IMR-90 (cell line): ENCODE data around the gene NEUROD4. TPM values are rescaled to one million over a fixed set of nuclear protein-coding genes. Genes with fewer than 3 reads are reported as not detected.

ENCODE experiments used
- ATAC-seq: fragments of 200-7000 bp; cut with Tn5 transposase; 2 replicates; pipeline ENCODE4 v1.9.1; 2020; ENCODE audit warnings: low read depth, mild to moderate bottlenecking, moderate library complexity
- BruUV-seq: library from RNA; stranded (reverse); fragments of 400-500 nt; replicated peaks from 2 replicates; lab custom pipeline; 2021; lab: Mats Ljungman, UMichigan
- CTCF ChIA-PET: fragments of 300-600 bp; formaldehyde crosslinking; extraction: SDS; loops from one replicate; lab custom pipeline; 2021; ENCODE audit warnings: antibody characterized with exemption; lab: Yijun Ruan, JAX
- POLR2A ChIA-PET: fragments of 300-600 bp; sonication (Branson Sonifier 250); formaldehyde crosslinking; loops from one replicate; lab custom pipeline; 2022; ENCODE audit warnings: antibody characterized with exemption; ENCODE audit not compliant: unreplicated experiment; lab: Charles Lee
- DNase-seq: peaks from one replicate; pipeline ENCODE4 v3.0.0; 2013
- H2AFZ ChIP-seq: replicated peaks from 2 replicates; pipeline ENCODE3; 2013; ENCODE audit warnings: low read length, mild to moderate bottlenecking; ENCODE audit not compliant: poor library complexity
- H2AK5ac ChIP-seq: 2 replicates; pipeline ENCODE4 v1.6.1; 2013; ENCODE audit warnings: low read depth, low read length, inconsistent platforms
- H2AK9ac ChIP-seq: replicated peaks from 2 replicates; pipeline ENCODE3; 2013; ENCODE audit warnings: mild to moderate bottlenecking, low read depth, low read length, moderate library complexity; ENCODE audit not compliant: poor library complexity
- H2BK120ac ChIP-seq: 2 replicates; pipeline ENCODE4 v1.6.1; 2013; ENCODE audit warnings: low read depth, low read length, inconsistent platforms
- H2BK15ac ChIP-seq: 3 replicates; pipeline ENCODE4 v1.6.1; 2013; ENCODE audit warnings: low read depth, low read length, inconsistent platforms
- H2BK20ac ChIP-seq: 2 replicates; pipeline ENCODE4 v1.6.1; 2013; ENCODE audit warnings: low read depth, mild to moderate bottlenecking, inconsistent platforms, low read length, moderate library complexity
- H2BK5ac ChIP-seq: 2 replicates; pipeline ENCODE4 v1.6.1; 2013; ENCODE audit warnings: mild to moderate bottlenecking, low read depth, low read length, inconsistent platforms; ENCODE audit not compliant: poor library complexity, severe bottlenecking
- H3K14ac ChIP-seq: replicated peaks from 2 replicates; pipeline ENCODE4 v1.6.1; 2013; ENCODE audit warnings: low read depth, low read length, inconsistent platforms
- H3K18ac ChIP-seq: 2 replicates; pipeline ENCODE4 v1.6.1; 2013; ENCODE audit warnings: low read depth, low read length, control low read depth
- H3K23ac ChIP-seq: 2 replicates; pipeline ENCODE4 v1.6.1; 2013; ENCODE audit warnings: low read depth, low read length, inconsistent platforms
- H3K27ac ChIP-seq: 2 replicates; pipeline ENCODE4 v1.5.1; 2013; ENCODE audit warnings: mild to moderate bottlenecking, control low read depth, low read length; ENCODE audit not compliant: insufficient read depth
- H3K27me3 ChIP-seq: 2 replicates; pipeline ENCODE4 v1.6.1; 2013; ENCODE audit warnings: low read length; ENCODE audit not compliant: control insufficient read depth, insufficient read depth
- H3K36me3 ChIP-seq: 2 replicates; pipeline ENCODE4 v1.6.1; 2013; ENCODE audit warnings: low read length, mixed read lengths; ENCODE audit not compliant: control insufficient read depth, insufficient read depth
- H3K4ac ChIP-seq: 2 replicates; pipeline ENCODE4 v1.6.1; 2013; ENCODE audit warnings: low read depth, low read length, inconsistent platforms
- H3K4me1 ChIP-seq: 2 replicates; pipeline ENCODE4 v1.6.1; 2013; ENCODE audit warnings: low read length, mixed read lengths; ENCODE audit not compliant: control insufficient read depth, insufficient read depth
- H3K4me2 ChIP-seq: 2 replicates; pipeline ENCODE4 v1.6.1; 2013; ENCODE audit warnings: low read depth, mild to moderate bottlenecking, control low read depth, low read length, moderate library complexity
- H3K4me3 ChIP-seq: 2 replicates; pipeline ENCODE4 v1.5.1; 2013; ENCODE audit warnings: low read depth, mild to moderate bottlenecking, control low read depth, low read length, moderate library complexity; ENCODE audit not compliant: insufficient read depth
- H3K56ac ChIP-seq: 2 replicates; pipeline ENCODE4 v1.6.1; 2013; ENCODE audit warnings: low read length, inconsistent platforms; ENCODE audit not compliant: insufficient read depth; ENCODE audit errors: extremely low read depth
- H3K79me1 ChIP-seq, 2 experiments: 2 replicates each; pipeline ENCODE4 v1.6.1; 2013; ENCODE audit warnings: low read length in 2 of 2, inconsistent platforms in 1 of 2, low read depth in 1 of 2
- H3K9ac ChIP-seq: 2 replicates; pipeline ENCODE4 v1.6.1; 2013; ENCODE audit warnings: low read depth, low read length, control low read depth
- H3K9me1 ChIP-seq: 2 replicates; pipeline ENCODE4 v1.6.1; 2013; ENCODE audit warnings: low read length, inconsistent platforms; ENCODE audit not compliant: insufficient read depth
- H3K9me3 ChIP-seq: 2 replicates; pipeline ENCODE4 v1.6.1; 2013; ENCODE audit warnings: low read length; ENCODE audit not compliant: control insufficient read depth, insufficient read depth
- H4K20me1 ChIP-seq: 2 replicates; pipeline ENCODE4 v1.6.1; 2013; ENCODE audit warnings: low read length, inconsistent platforms; ENCODE audit not compliant: insufficient read depth
- H4K5ac ChIP-seq: 2 replicates; pipeline ENCODE4 v1.6.1; 2013; ENCODE audit warnings: mild to moderate bottlenecking, low read depth, low read length, control low read depth
- H4K8ac ChIP-seq, 2 experiments: 2 replicates each; pipeline ENCODE4 v1.6.1; 2013; ENCODE audit warnings: low read depth in 2 of 2, low read length in 2 of 2, control low read depth in 1 of 2, inconsistent platforms in 1 of 2
- H4K91ac ChIP-seq: 2 replicates; pipeline ENCODE4 v1.6.1; 2013; ENCODE audit warnings: low read depth, low read length, inconsistent platforms; ENCODE audit not compliant: insufficient read depth
- BHLHE40 ChIP-seq: fragments of 150-350 bp; IDR thresholded peaks from 2 replicates; pipeline ENCODE4 v1.6.1; 2016; ENCODE audit warnings: mild to moderate bottlenecking, low read depth, low read length
- CEBPB ChIP-seq: IDR thresholded peaks from 2 replicates; pipeline ENCODE4 v1.6.1; 2012; ENCODE audit warnings: low read depth, low read length, improper control_type of control experiment
- CHD1 ChIP-seq: IDR thresholded peaks from 2 replicates; pipeline ENCODE4 v1.6.1; 2012; ENCODE audit warnings: low read depth, low read length, improper control_type of control experiment
- FOS ChIP-seq: fragments of 150-350 bp; IDR thresholded peaks from 2 replicates; pipeline ENCODE4 v1.6.1; 2016; ENCODE audit warnings: low read depth, low read length
- MAFK ChIP-seq: IDR thresholded peaks from 2 replicates; pipeline ENCODE4 v1.6.1; 2012; ENCODE audit warnings: low read depth, low read length, improper control_type of control experiment
- MAZ ChIP-seq: IDR thresholded peaks from 2 replicates; pipeline ENCODE4 v1.6.1; 2012; ENCODE audit warnings: low read depth, mild to moderate bottlenecking, low read length, improper control_type of control experiment, moderate library complexity, borderline replicate concordance
- MXI1 ChIP-seq: IDR thresholded peaks from 2 replicates; pipeline ENCODE4 v1.6.1; 2012; ENCODE audit warnings: low read depth, mild to moderate bottlenecking, low read length, moderate library complexity, borderline replicate concordance
- NFE2L2 ChIP-seq: fragments of 150-350 bp; IDR thresholded peaks from 2 replicates; pipeline ENCODE4 v1.6.1; 2016; ENCODE audit warnings: low read depth, mild to moderate bottlenecking, low read length
- POLR2A ChIP-seq: IDR thresholded peaks from 2 replicates; pipeline ENCODE4 v1.6.1; 2012; ENCODE audit warnings: mild to moderate bottlenecking, low read depth, low read length
- RAD21 ChIP-seq: IDR thresholded peaks from 2 replicates; pipeline ENCODE4 v1.6.1; 2012; ENCODE audit warnings: low read length, improper control_type of control experiment
- RCOR1 ChIP-seq: IDR thresholded peaks from 2 replicates; pipeline ENCODE4 v1.6.1; 2012; ENCODE audit warnings: mild to moderate bottlenecking, low read length, improper control_type of control experiment; ENCODE audit not compliant: insufficient replicate concordance
- RFX5 ChIP-seq: IDR thresholded peaks from 2 replicates; pipeline ENCODE4 v1.8.0; 2012; ENCODE audit warnings: low read depth, mild to moderate bottlenecking, low read length, moderate library complexity
- SMC3 ChIP-seq: fragments of 150-350 bp; IDR thresholded peaks from 2 replicates; pipeline ENCODE4 v1.6.1; 2016; ENCODE audit warnings: low read depth, mild to moderate bottlenecking, antibody characterized with exemption, low read length, moderate library complexity
- USF2 ChIP-seq: fragments of 150-350 bp; IDR thresholded peaks from 2 replicates; pipeline ENCODE4 v1.6.1; 2017; ENCODE audit warnings: mild to moderate bottlenecking, antibody characterized with exemption, low read length, low read depth
- WGBS, 2 experiments: methylation state at CpG; one replicate each; pipeline versions ENCODE4 v1.1.5 to v1.1.7; 2013; ENCODE audit warnings: missing lambda C conversion rate in 2 of 2; ENCODE audit not compliant: insufficient read length in 1 of 2; ENCODE audit errors: extremely low coverage in 2 of 2; 5-methylcytosine and 5-hydroxymethylcytosine counted together
- dilution Hi-C: fragments of 300-500 bp; cut with HindIII; formaldehyde crosslinking; loops from one replicate; pipeline ENCODE4 v1.14.3; 2018; ENCODE audit warnings: low sequenced_read_pairs; ENCODE audit not compliant: unreplicated experiment
- in situ Hi-C: fragments of 300-500 bp; cut with MboI; formaldehyde crosslinking; loops from 3 replicates; pipeline ENCODE4 v1.14.3; 2019; ENCODE audit warnings: low sequenced_read_pairs, inconsistent platforms, mixed read lengths
- intact Hi-C: fragments of 100-400 bp; cut with micrococcal nuclease; formaldehyde crosslinking; loops from 2 replicates; pipeline ENCODE4 v1.10.0; 2022
- polyA plus RNA-seq, 3 experiments: library from polyadenylated mRNA; depleted of rRNA; stranded (reverse); fragments of >200 nt; gene quantifications; 2 replicates each; pipeline ENCODE4 v1.2.3, GENCODE V29; 2012; ENCODE audit warnings: low replicate concordance in 1 of 3
- total RNA-seq: library from RNA; depleted of rRNA; stranded (reverse); fragments of >200 nt; gene quantifications from 2 replicates; pipeline ENCODE4 v1.2.3, GENCODE V29; 2012
- TF ChIP-seq, protein P1 (sequence below): conservative IDR thresholded peaks from 2 replicates; pipeline ENCODE4 v1.5.1; 2012; ENCODE audit warnings: mild to moderate bottlenecking, low read depth, low read length, improper control_type of control experiment

Gene NEUROD4
- total and polyA plus RNA-seq, 2 of the 4 experiments (the other 2 are of a cell fraction): not detected

- Histone ChIP-seq H3K14ac (no peak overlapping the region), H3K36me3 (no peaks in the 10 kb centered on the region), H3K9me3 (no peaks in the 10 kb centered on the region), H3K4ac (no peak overlapping the region), H4K8ac (no peak overlapping the region), H2AK9ac (no peak overlapping the region), H4K20me1 (no peaks in the 10 kb centered on the region), H2AK5ac (no peak overlapping the region), H3K79me1 (no peaks in the 10 kb centered on the region), H3K18ac (no peak overlapping the region), H2AFZ (no peak overlapping the region), H2BK5ac (no peak overlapping the region), H3K9me1 (no peaks in the 10 kb centered on the region), H3K27me3 (no peaks in the 10 kb centered on the region), H2BK20ac (no peak overlapping the region), H3K9ac (no peak overlapping the region), H3K56ac (no peak overlapping the region), H4K5ac (no peak overlapping the region), H2BK120ac (no peak overlapping the region), H3K27ac (no peak overlapping the region), H3K4me1 (no peaks in the 10 kb centered on the region), H4K91ac (no peak overlapping the region), H3K4me3 (no peak overlapping the region), H2BK15ac (no peak overlapping the region), H3K23ac (no peak overlapping the region), H3K4me2 (no peak overlapping the region)
- BruUV-seq: no TSS peak
- ChIA-PET CTCF (no interaction called here), POLR2A (no interaction called here)
- DNase-seq (no peak), ATAC-seq (no peak)
- whole genome bisulfite sequencing, 2 experiments: 80% methylated on average over 1 of the region's 5 CpGs; no CpG with 5 or more reads in 1 of the 2 experiments
- TF ChIP-seq NFE2L2 (no peak), RCOR1 (no peak), MXI1 (no peak), CEBPB (no peak), BHLHE40 (no peak), USF2 (no peak), RAD21 (no peak), POLR2A (no peak), SMC3 (no peak), MAZ (no peak), MAFK (no peak), FOS (no peak), CHD1 (no peak), RFX5 (no peak)
- TF ChIP-seq, protein P1, sequence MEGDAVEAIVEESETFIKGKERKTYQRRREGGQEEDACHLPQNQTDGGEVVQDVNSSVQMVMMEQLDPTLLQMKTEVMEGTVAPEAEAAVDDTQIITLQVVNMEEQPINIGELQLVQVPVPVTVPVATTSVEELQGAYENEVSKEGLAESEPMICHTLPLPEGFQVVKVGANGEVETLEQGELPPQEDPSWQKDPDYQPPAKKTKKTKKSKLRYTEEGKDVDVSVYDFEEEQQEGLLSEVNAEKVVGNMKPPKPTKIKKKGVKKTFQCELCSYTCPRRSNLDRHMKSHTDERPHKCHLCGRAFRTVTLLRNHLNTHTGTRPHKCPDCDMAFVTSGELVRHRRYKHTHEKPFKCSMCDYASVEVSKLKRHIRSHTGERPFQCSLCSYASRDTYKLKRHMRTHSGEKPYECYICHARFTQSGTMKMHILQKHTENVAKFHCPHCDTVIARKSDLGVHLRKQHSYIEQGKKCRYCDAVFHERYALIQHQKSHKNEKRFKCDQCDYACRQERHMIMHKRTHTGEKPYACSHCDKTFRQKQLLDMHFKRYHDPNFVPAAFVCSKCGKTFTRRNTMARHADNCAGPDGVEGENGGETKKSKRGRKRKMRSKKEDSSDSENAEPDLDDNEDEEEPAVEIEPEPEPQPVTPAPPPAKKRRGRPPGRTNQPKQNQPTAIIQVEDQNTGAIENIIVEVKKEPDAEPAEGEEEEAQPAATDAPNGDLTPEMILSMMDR: no peak
- intact Hi-C loops (no loop called here), in situ Hi-C loops (no loop called here), dilution Hi-C loops (no loop called here)
Measured at GRCh38 chr12:55036326-55037115, 16.7 kb downstream of the NEUROD4 start.
